ENCODE results near the gene BTNL2.

BTNL2 gene

GRCh38 chr6:32353348-32353747 is 53.6 kb downstream of the BTNL2 start:
- Histone ChIP-seq H3K27ac (ENCODE audit: low read length) (no peak overlapping the region), H3K36me3 (replicated peaks; ENCODE audit: low read depth, low read length) (no peaks in the 10 kb centered on the region)
- no peak for TF ChIP-seq CTCF (IDR thresholded peaks at IDR 0.05; ENCODE audit: low read depth, low read length)
- no peak for TF ChIP-seq EZH2phosphoT487 (IDR thresholded peaks at IDR 0.05; ENCODE audit: low read depth)

More at GRCh38 chr6:32353348-32353747, 53.6 kb downstream of the BTNL2 start:
- Histone ChIP-seq H3K9ac (ENCODE audit: low read length) (no peak overlapping the region), H2AFZ (ENCODE audit: low read depth, low read length) (no peak overlapping the region), H4K20me1 (ENCODE audit: insufficient read depth, low read length) (no peaks in the 10 kb centered on the region), H3K4me1 (ENCODE audit: low read length) (peaks cover 6% of the 10 kb centered on the region; the same call in 1 of the 2 replicates), H3K9me3 (ENCODE audit: insufficient read depth, low read length) (no peaks in the 10 kb centered on the region), H3K79me2 (ENCODE audit: low read length) (no peaks in the 10 kb centered on the region), H3K27me3 (ENCODE audit: low read depth, low read length) (no peaks in the 10 kb centered on the region), H3K4me3 (ENCODE audit: low read length) (no peak overlapping the region), H3K4me2 (ENCODE audit: low read length) (no peak overlapping the region)
